Frontal cortex (tissue), 4 donors: ENCODE data around the gene DACH2. TPM values are rescaled to one million over a fixed set of nuclear protein-coding genes. Genes with fewer than 3 reads are reported as not detected.

Experiments
- DNase-seq, 2 donors: peaks; one replicate each; pipeline ENCODE4 v3.0.0; 2012; ENCODE audit warnings: low spot score in 2 of 2
- FAIRE-seq: peaks from 2 replicates; lab custom pipeline; 2012; peaks lifted over from hg19 to GRCh38; lab: Jason Lieb, UNC
- small RNA-seq: library from RNA; depleted of rRNA; stranded (forward); fragments of <200 nt; gene quantifications from one replicate; pipeline ENCODE3, GENCODE V24; 2014
- total RNA-seq: library from RNA; depleted of rRNA; stranded (reverse); fragments of >200 nt; gene quantifications from one replicate; pipeline ENCODE4 v1.2.3, GENCODE V29; 2014
- donor health status: control.
- donor health status: control.
- donor health status: control.

DACH2 gene
- total RNA-seq, 1 donor from 2014 or later: 5.7 TPM

- FAIRE-seq (no peak), DNase-seq (no peak)
These were observed 566.2 kb downstream of the DACH2 start for GRCh38 chrX:86714441-86714840.

DNA sequence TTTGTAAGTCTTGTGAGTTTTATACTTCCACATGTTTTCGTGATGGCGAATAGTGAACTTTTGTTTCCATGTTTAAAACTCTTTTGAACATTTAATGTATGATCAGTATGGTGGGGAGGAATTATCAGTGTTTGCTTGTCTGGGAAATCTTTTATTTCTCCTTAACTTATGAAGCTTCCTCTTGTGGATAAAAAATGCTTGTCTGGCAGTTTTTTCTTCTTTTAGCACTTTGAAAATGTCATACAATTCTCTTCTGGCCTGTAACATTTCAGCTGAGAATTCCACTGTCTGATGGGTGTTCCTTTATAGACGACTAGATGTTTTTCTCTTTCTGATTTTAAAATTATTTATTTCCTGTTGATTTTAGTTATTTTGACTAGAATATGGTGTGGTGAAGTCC lies 576.0 kb downstream of the DACH2 start:
- FAIRE-seq (no peak), DNase-seq (no peak)

- FAIRE-seq (no peak), DNase-seq (no peak)
These were observed 598.8 kb downstream of the DACH2 start for GRCh38 chrX:86747091-86747490.

- no peak for FAIRE-seq
- DNase-seq: no peak
These were observed 657.0 kb downstream of the DACH2 start for GRCh38 chrX:86805241-86805640.

DNA sequence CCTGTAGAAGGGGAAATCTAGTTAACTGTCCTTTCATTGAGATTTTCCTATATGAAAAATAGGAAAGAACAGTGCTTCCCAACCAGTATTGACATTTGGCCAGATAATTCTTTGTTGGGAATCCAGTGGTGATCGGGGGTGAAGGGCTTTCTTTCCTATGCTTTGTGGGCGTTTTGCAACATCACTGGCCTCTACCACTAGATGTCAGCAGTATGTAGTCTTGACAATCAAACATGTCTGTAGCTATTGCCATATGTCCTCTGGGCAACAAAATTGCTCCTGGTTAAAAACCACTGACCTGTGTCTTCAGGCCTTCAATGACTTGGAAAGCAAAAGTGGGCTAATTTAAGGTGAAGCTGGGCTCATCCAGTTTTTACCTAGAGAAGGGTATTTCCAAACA lies 658.5 kb downstream of the DACH2 start:
- FAIRE-seq: no peak
- DNase-seq: no peak

- no peak for DNase-seq
- no peak for FAIRE-seq
These were observed 661.4 kb downstream of the DACH2 start for GRCh38 chrX:86809651-86810050.

GRCh38 chrX:86829786-86830185 lies 681.5 kb downstream of the DACH2 start:
- FAIRE-seq: no peak
- no peak for DNase-seq

GRCh38 chrX:86830685-86831084 lies 682.4 kb downstream of the DACH2 start:
- no peak for FAIRE-seq

DNA sequence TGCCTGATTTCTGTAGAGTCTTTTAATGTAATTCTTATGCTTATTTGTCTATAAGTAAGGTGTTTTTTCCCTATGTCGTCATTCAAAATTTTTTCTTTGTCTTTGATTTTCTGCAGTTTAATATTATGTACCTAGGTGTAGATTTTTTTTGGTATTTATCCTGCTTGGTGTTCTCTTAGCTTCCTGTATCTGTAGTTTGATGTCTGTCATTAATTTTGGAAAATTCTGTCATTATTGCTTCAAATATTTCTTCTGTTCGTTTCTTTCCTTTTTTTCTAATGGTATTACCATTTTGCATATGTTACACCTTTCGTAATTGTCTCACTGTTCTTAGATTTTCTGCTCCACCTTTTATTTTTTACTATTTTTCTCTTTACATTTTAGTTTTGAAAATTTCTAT lies 696.9 kb downstream of the DACH2 start:
- DNase-seq: no peak
- FAIRE-seq: no peak

More at GRCh38 chrX:86830685-86831084, 682.4 kb downstream of the DACH2 start:
- DNase-seq: no peak

Small RNA genes within 50 kb of the gene (small RNA-seq; reads per million reads assigned to genes)
- gene FCF1P9: not detected
- gene RF00026: not detected

Other genes with a start within 250 kb of the DACH2 start
- gene CHM, start 100.9 kb upstream of the DACH2 start, total RNA-seq: 32.2 TPM